Type B pancreatic cell (in vitro differentiated cells): ENCODE measurements around the gene IRF2BP1. TPM values are rescaled to one million over a fixed set of nuclear protein-coding genes. Genes with fewer than 3 reads are reported as not detected.
"Not testable (repeated sequence)": the region's sequence is repeated elsewhere in the genome, so short reads cannot be mapped to it uniquely, and the experiment has no call there.

ENCODE experiments used
- DNase-seq: peaks from one replicate; pipeline ENCODE4 v3.0.0; 2021; ENCODE audit warnings: mixed read lengths; ENCODE audit not compliant: unreplicated experiment; ENCODE audit errors: extremely low spot score
- H3K27ac Mint-ChIP-seq: 2 replicates; pipeline ENCODE4 v1.8.0; 2021; ENCODE audit warnings: mild to moderate bottlenecking, mixed read lengths
- H3K27me3 Mint-ChIP-seq: 2 replicates; pipeline ENCODE4 v1.8.0; 2021; ENCODE audit warnings: mixed read lengths
- H3K36me3 Mint-ChIP-seq: 2 replicates; pipeline ENCODE4 v1.8.0; 2021; ENCODE audit warnings: mixed read lengths
- H3K4me1 Mint-ChIP-seq: one replicate; pipeline ENCODE4 v1.8.0; 2021; ENCODE audit warnings: mixed read lengths; ENCODE audit not compliant: unreplicated experiment
- H3K4me3 Mint-ChIP-seq: 2 replicates; pipeline ENCODE4 v1.8.0; 2021; ENCODE audit warnings: mild to moderate bottlenecking, mixed read lengths
- H3K9me3 Mint-ChIP-seq: 2 replicates; pipeline ENCODE4 v1.8.0; 2021; ENCODE audit warnings: mixed read lengths
- total RNA-seq: library from RNA; stranded (reverse); gene quantifications from 2 replicates; pipeline ENCODE4 v1.2.1, GENCODE V29; 2021; ENCODE audit warnings: low replicate concordance
- TF ChIP-seq, protein P1 (sequence below): fragments of 200-600 bp; sonication (generic); conservative IDR thresholded peaks from 2 replicates; pipeline ENCODE4 v1.5.0; 2021; ENCODE audit warnings: antibody characterized with exemption, mild to moderate bottlenecking

IRF2BP1 gene
- total RNA-seq, 1 donor from 2014 or later: 32.2 TPM

- Mint-ChIP-seq H3K36me3 (no peaks in the 10 kb centered on the region), H3K9me3 (no peaks in the 10 kb centered on the region), H3K27me3 (peaks cover 10% of the 10 kb centered on the region), H3K27ac (peak overlapping the region; percentile 20), H3K4me3 (peak overlapping the region; percentile 7), H3K4me1 (peaks cover 28% of the 10 kb centered on the region)
- no peak for DNase-seq
- TF ChIP-seq, protein P1, sequence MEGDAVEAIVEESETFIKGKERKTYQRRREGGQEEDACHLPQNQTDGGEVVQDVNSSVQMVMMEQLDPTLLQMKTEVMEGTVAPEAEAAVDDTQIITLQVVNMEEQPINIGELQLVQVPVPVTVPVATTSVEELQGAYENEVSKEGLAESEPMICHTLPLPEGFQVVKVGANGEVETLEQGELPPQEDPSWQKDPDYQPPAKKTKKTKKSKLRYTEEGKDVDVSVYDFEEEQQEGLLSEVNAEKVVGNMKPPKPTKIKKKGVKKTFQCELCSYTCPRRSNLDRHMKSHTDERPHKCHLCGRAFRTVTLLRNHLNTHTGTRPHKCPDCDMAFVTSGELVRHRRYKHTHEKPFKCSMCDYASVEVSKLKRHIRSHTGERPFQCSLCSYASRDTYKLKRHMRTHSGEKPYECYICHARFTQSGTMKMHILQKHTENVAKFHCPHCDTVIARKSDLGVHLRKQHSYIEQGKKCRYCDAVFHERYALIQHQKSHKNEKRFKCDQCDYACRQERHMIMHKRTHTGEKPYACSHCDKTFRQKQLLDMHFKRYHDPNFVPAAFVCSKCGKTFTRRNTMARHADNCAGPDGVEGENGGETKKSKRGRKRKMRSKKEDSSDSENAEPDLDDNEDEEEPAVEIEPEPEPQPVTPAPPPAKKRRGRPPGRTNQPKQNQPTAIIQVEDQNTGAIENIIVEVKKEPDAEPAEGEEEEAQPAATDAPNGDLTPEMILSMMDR: no peak
Measured at GRCh38 chr19:45876161-45876410, 9.9 kb downstream of the IRF2BP1 start.

GRCh38 chr19:45874620-45874966, 11.3 kb downstream of the IRF2BP1 start:
- Mint-ChIP-seq H3K36me3 (no peaks in the 10 kb centered on the region), H3K4me3 (no peak overlapping the region), H3K27ac (peak overlapping the region; percentile 13), H3K27me3 (peaks cover 10% of the 10 kb centered on the region), H3K4me1 (peaks cover 25% of the 10 kb centered on the region), H3K9me3 (no peaks in the 10 kb centered on the region)
- no peak for DNase-seq
- TF ChIP-seq, protein P1: no peak

- DNase-seq: no peak
- H3K4me3 Mint-ChIP-seq: no peak overlapping the region
- peaks cover 19% of the 10 kb centered on the region for H3K4me1 Mint-ChIP-seq
- no peaks in the 10 kb centered on the region for H3K9me3 Mint-ChIP-seq
- H3K27ac Mint-ChIP-seq: no peak overlapping the region
- TF ChIP-seq, protein P1: no peak
- peaks cover 5% of the 10 kb centered on the region for H3K27me3 Mint-ChIP-seq
- no peaks in the 10 kb centered on the region for H3K36me3 Mint-ChIP-seq
Measured at GRCh38 chr19:45873219-45873772, 12.6 kb downstream of the IRF2BP1 start.

GRCh38 chr19:45872095-45872919, 13.6 kb downstream of the IRF2BP1 start:
- Mint-ChIP-seq H3K4me3 (no peak overlapping the region), H3K9me3 (no peaks in the 10 kb centered on the region), H3K36me3 (no peaks in the 10 kb centered on the region), H3K4me1 (peaks cover 17% of the 10 kb centered on the region), H3K27me3 (peaks cover 13% of the 10 kb centered on the region), H3K27ac (no peak overlapping the region)
- TF ChIP-seq, protein P1: no peak
- DNase-seq: no peak

DNA sequence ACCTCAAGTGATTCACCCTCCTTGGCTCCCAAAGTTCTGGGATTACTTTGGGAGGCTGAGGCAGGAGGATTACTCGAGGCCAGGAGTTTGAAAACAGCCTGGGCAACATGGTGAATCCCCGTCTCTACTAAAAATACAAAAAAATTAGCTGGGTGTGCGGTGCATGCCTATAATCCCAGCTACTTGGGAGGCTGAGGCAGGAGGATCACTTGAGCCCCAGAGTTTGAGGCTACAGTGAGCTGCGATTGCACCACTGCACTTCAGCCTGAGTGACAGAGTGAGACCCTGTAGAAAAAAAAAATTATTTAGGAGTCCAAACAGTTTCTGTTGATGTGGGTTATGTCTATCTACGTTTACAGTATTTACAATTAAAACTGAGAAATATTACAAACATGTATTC, 15.1 kb downstream of the IRF2BP1 start:
- Mint-ChIP-seq H3K27ac (no peak overlapping the region), H3K27me3 (peaks cover 23% of the 10 kb centered on the region), H3K9me3 (no peaks in the 10 kb centered on the region), H3K4me3 (no peak overlapping the region), H3K4me1 (peaks cover 9% of the 10 kb centered on the region), H3K36me3 (no peaks in the 10 kb centered on the region)
- TF ChIP-seq, protein P1: no peak
- DNase-seq: no peak

- H3K9me3 Mint-ChIP-seq, H3K27ac Mint-ChIP-seq, H3K36me3 Mint-ChIP-seq, H3K4me3 Mint-ChIP-seq, H3K4me1 Mint-ChIP-seq, DNase-seq: not testable (repeated sequence)
- H3K27me3 Mint-ChIP-seq: peaks cover 53% of the 10 kb centered on the region
Measured at GRCh38 chr19:45867241-45867640, 18.7 kb downstream of the IRF2BP1 start.
